Vagina (tissue), 2 donors: Measurements from ENCODE around the gene ALG12.

ENCODE experiments used
- CTCF ChIP-seq, 3 experiments: fragments of 450-650 bp in 2 of 3; fragments of 200-600 bp in 1 of 3; sonication (generic) in 1 of 3; IDR thresholded peaks; one replicate each; pipeline ENCODE4 v1.5.1; 2017 to 2019; ENCODE audit warnings: antibody characterized with exemption in 3 of 3, mild to moderate bottlenecking in 2 of 3, moderate library complexity in 2 of 3
- POLR2A ChIP-seq, 2 donors: fragments of 450-650 bp; IDR thresholded peaks; one replicate each; pipeline ENCODE4 v1.6.1; 2017; ENCODE audit warnings: antibody characterized with exemption in 2 of 2, mild to moderate bottlenecking in 2 of 2, moderate library complexity in 2 of 2
- POLR2AphosphoS5 ChIP-seq, 2 donors: sonication (generic); formaldehyde crosslinking; IDR thresholded peaks; one replicate each; pipeline ENCODE4 v1.9.0; 2017; ENCODE audit warnings: antibody characterized with exemption in 2 of 2, mild to moderate bottlenecking in 2 of 2, low read depth in 1 of 2; ENCODE audit not compliant: insufficient read depth in 1 of 2

- TF ChIP-seq CTCF (IDR thresholded peaks at IDR 0.05) (no peak), POLR2A (IDR thresholded peaks at IDR 0.05) (no peak), POLR2AphosphoS5 (IDR thresholded peaks at IDR 0.05; ENCODE audit: insufficient read depth in 1 of 2, low read depth in 1 of 2) (no peak)
Observed at GRCh38 chr22:49924113-49924833, 6.0 kb upstream of the ALG12 start.
